Lower leg skin (tissue), 4 donors: Measurements from ENCODE around the gene PLEKHM1. TPM values are rescaled to one million over a fixed set of nuclear protein-coding genes. Genes with fewer than 3 reads are reported as not detected.
"Not testable (repeated sequence)": the region's sequence is repeated elsewhere in the genome, so short reads cannot be mapped to it uniquely, and the experiment has no call there.

Experiments
- DNase-seq, 2 donors: peaks; one replicate each; pipeline ENCODE4 v3.0.0-alpha.2; 2019; ENCODE audit warnings: low spot score in 2 of 2
- H3K4me3 ChIP-seq: fragments of 200-600 bp; sonication (generic); 2 replicates; pipeline ENCODE4 v1.5.1; 2017; ENCODE audit warnings: mild to moderate bottlenecking, low read depth; ENCODE audit not compliant: poor library complexity, severe bottlenecking
- WGBS, 2 donors: methylation state at CpG; one replicate each; pipeline ENCODE4 v1.1.5; 2018; 5-methylcytosine and 5-hydroxymethylcytosine counted together
- intact Hi-C: fragments of 100-400 bp; cut with DNase I; formaldehyde crosslinking; loops from one replicate; pipeline ENCODE4 v1.15.0; 2023; ENCODE audit warnings: low total_unique reads
- total RNA-seq, 4 donors: library from RNA; depleted of rRNA; stranded (reverse); fragments of >200 nt; gene quantifications; one replicate each; pipeline ENCODE4 v1.1.0, GENCODE V29; 2016

The PLEKHM1 gene
- total RNA-seq, 4 donors from 2014 or later, result 66.7 to 199 (median 130) TPM

DNA sequence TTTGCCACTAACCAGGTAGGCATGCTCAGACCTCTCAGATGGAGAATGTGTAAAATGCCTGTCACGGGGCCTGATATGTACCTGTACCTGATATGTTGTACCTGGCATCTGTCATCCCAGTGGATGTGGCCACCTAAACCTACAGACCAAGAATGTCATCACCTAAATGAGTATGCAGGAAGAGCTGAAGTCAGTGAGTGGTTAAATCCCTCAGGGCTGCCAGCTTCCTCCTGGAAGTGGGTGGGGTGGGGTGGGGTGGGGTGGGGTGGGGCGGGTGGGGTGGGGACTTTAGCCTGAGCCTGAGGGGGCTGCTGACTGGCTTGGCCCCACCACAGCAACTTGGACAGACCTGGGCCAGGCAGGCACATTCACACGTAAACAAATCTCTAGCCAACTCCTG is 7.3 kb downstream of the PLEKHM1 start:
- H3K4me3 ChIP-seq, DNase-seq, intact Hi-C loops: not testable (repeated sequence)
- WGBS, 2 donors, result 29 to 30% methylated on average over 3 of the region's 3 CpGs

DNA sequence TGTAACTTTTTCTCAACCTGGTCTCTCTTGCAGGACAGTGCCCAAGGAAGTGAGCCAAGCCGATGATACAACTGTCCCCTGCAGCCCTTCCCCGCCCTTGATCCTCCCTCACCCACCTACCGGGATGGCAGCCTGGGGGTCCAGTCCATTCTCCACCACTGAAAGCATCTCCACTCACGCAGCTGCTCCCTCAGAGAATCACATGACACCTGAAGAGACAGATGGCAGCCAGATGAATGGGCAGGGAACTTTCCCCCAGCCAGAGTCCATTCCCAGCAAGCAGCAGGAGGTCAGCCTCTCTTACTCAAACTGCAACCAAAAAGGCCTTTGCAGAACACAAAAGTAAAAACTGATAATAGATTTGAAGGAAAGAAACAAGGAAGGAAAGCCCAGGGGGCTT is 8.2 kb downstream of the PLEKHM1 start:
- 86% methylated on average over 4 of the region's 4 CpGs; no CpG with 5 or more reads in 1 of the 2 donors for WGBS, 2 donors

DNA sequence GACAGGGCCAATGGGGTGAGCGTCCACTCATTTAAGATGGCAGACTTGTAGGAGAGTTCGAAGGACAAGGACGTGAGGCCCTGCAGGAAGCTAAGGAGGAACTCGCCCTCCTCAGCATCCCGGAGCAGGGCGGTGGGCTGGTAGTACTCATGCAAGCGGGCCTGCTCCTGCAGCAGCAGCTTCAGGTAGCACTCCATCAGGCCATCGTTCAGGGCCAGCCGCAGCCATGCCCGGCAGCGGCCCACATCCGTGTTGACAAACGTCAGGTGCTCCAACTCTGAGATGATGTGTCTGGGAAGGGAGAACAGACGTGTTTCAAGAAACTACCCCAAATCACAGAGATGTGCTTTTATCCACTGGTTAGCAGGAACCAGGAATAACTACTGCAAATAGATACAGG is 15.1 kb downstream of the PLEKHM1 start:
- intact Hi-C loops, H3K4me3 ChIP-seq, DNase-seq: not testable (repeated sequence)
- 91 to 96% methylated on average over 14 of the region's 14 CpGs for WGBS, 2 donors

More for the DNA sequence above, 8.2 kb downstream of the PLEKHM1 start:
- H3K4me3 ChIP-seq, intact Hi-C loops, DNase-seq: not testable (repeated sequence)

DNA sequence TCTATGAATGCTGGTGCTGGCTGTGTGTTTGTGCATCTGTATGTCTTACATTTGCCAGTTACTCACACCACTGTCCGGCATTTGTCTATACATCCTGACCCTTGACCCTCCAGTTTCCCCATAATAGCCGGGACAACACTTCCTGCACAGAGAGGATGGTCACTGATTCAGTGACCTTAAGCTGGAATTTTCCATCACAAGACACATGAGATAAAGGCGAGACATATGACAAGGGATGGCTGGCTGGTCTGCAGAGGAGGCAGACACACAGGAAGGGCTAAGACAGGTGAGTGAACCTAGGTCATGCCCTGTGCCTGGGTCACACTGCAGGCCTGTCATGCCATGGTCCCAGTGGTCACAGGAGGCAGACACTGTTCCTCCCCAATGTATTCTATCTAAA is 18.3 kb downstream of the PLEKHM1 start:
- H3K4me3 ChIP-seq, intact Hi-C loops: not testable (repeated sequence)
- 70 to 91% methylated on average over 3 of the region's 3 CpGs for WGBS, 2 donors

DNA sequence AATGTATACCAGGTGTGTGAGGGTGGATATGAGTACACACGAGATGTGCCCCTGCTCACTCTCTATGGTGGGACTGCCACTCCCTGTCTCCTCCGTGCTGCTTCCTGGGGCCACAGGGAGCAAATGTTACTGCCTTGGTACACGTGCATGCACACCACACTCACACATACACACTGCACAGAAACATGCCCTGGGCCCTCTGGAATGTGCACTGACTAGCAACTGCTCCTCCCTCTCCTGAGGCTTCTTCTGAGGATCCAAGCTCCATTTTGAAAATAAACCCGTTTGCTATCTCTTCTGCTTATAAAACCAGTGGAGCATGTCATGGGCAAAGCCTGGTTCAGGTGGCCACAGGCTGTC is 21.3 kb downstream of the PLEKHM1 start:
- intact Hi-C loops, H3K4me3 ChIP-seq: not testable (repeated sequence)
- DNase-seq, result peak in 1 of 2 donors; percentile 8
- WGBS, 2 donors, result 33 to 40% methylated on average over 4 of the region's 4 CpGs

More for the DNA sequence above, 18.3 kb downstream of the PLEKHM1 start:
- DNase-seq, result peak in 1 of 2 donors; percentile 5

DNA sequence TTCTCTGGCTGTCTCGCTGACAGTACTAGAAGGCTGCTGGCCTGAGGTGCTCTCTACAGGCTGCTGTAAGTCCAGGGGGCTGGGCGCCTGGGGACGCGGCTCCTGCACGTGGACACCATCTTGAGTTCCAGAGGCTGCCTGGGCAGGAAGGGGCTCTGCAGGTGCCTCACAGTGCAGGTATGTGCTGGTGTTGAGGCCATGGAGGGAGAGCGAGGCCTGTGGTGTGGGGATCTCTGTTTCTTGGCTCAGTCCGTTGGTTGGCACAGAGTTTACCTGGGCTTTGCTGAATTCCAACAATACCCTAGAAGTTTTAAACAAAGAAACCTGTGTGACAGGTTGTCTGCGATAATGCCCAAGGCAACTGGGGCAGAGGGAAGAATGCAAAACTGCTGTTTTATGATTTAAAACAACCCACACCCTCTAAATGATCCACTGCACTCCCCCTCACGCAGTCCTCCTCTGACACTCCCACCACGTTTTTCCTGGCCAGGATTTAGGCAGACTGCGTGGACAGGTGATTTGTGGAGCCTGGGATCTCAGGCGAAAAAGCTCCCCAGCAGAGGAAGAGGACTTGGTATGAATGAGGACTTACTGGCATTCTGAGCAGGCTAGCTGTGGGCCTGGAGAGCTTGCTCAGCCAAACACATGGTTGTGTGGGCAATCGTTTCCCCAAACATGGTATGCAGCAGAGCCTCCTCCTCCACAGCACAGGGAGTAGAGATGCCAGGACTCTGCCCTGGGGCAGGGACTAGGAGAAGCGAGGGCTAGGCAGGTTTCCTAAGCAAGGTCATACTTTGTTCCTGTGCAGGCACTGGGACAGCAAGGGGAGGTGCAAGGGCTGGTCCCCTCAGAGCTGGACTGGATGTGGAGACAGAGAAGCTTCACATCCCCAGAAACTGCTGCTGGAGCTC is 22.0 kb downstream of the PLEKHM1 start:
- H3K4me3 ChIP-seq, intact Hi-C loops: not testable (repeated sequence)
- WGBS, 2 donors, result 53 to 62% methylated on average over 8 to 9 of the region's 14 CpGs
- DNase-seq, result peak in 1 of 2 donors; percentile 82

DNA sequence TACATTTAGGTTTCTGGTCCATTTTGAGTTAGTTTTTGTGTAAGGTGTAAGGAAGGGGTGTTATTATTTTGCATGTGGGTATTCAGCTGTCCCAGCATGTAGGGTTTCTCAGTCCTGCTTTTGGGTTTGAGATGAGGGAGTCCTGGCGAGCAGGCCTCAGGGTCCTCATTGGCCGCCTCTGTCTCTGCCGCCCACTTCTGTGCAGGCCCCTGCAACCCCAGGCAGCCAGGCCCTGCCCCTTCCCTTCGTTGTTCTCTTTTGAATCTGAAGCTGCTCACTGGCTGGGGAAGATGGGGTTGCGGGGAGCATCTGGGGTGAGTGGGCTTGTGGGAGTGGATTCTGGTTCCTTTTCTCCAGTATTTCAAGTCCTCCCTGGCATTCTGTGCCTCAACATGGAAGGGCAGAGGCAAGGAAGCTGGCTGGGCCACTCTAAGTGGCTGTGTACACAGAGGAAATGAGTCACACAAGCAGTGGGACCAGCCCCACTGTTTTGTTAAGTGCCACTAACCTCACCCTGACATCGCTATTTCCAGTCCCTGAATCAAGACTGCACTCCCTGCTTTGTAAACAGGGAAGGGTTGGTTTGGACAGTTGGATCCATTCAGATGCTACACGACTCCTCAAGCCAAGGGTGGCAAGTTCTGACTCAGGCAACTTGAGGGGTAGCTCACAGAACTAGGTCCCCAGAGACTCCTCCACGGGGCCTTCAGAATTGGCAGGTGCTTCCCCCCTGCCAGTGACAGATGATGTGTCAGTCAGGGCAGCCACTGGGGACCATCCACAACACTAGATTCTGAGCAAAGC is 28.8 kb downstream of the PLEKHM1 start:
- DNase-seq, result peak in 1 of 2 donors; percentile 78
- 48 to 69% methylated on average over 7 to 8 of the region's 8 CpGs for WGBS, 2 donors
- intact Hi-C loops, H3K4me3 ChIP-seq: not testable (repeated sequence)

DNA sequence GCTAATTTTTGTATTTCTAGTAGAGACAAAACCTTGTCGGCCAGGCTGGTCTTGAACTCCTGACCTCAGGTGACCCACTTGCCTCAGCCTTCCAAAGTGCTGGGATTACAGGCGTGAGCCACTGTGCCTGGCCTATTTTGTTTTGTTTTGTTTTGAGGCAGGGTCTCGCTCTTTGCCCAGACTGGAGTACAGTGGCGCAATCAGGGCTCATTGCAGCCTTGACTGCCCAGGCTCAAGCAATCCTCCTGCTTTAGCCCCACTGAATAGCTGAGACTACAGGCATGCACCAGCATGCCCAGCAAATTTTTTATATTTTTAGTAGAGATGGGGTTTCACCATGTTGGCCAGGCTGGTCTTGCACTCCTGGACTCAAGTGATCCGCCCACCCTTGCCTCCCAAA is 30.1 kb downstream of the PLEKHM1 start:
- H3K4me3 ChIP-seq, intact Hi-C loops: not testable (repeated sequence)
- DNase-seq, result peak in 1 of 2 donors; percentile 25
- WGBS, 2 donors, result 96 to 99% methylated on average over 5 of the region's 5 CpGs

DNA sequence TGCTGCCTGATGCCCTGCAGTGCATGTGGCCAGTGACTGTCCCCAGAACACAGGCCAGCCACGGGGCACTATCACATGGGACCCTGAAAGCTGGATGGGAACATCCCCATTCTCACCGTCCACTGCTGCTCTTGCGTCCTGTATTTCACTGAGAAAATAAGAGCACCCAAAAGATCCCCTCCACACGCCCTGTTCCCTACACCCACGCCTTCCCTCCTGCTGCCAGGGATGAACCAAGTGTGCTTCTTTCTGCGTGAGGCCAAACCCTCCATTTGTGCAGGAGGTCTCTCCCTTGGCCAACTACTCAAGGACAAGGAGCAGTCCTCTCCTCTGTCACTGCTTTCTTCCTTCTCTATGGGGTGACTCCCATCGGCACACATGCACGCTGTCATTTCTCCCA is 36.2 kb downstream of the PLEKHM1 start:
- intact Hi-C loops, H3K4me3 ChIP-seq, DNase-seq: not testable (repeated sequence)
- 88 to 93% methylated on average over 7 of the region's 8 CpGs for WGBS, 2 donors

DNA sequence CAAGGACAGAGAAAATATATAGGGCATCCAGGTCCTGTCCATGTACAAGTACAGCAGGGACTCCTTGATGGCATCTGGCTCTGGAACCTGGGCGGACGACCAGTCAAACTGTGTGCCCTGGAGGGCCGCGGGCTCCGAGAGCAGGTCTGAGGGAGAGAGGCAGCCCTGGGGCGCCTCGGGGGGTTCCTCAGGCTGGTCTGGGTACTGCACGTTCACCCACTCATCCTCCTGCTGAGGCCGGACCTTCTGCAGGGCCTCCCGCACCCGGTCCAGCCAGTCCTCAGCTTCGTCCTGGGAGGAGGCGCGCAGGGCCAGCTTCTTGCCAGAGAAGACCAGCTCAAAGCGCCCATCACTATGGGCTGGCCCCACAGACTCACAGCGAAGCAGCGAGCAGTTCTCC is 36.8 kb downstream of the PLEKHM1 start:
- WGBS, 2 donors, result 79 to 92% methylated on average over 7 to 14 of the region's 17 CpGs
- DNase-seq, H3K4me3 ChIP-seq, intact Hi-C loops: not testable (repeated sequence)

DNA sequence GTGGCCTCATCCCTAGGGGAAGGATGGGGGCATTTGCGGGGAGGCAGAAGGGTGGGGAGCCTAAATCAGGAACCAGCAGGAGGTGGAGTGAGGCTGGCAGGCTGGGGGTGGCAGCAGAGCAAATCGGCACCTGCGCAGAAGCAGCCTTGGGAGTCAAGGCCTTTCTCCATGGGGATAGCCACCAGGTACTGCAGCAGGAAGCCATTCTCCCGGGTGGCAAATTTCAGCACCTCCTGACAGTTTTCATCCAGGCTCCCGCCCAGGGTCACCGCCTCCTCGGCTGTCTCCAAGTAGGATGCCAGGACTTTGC is 37.3 kb downstream of the PLEKHM1 start:
- intact Hi-C loops, DNase-seq, H3K4me3 ChIP-seq: not testable (repeated sequence)
- 71 to 80% methylated on average over 1 to 2 of the region's 7 CpGs for WGBS, 2 donors

DNA sequence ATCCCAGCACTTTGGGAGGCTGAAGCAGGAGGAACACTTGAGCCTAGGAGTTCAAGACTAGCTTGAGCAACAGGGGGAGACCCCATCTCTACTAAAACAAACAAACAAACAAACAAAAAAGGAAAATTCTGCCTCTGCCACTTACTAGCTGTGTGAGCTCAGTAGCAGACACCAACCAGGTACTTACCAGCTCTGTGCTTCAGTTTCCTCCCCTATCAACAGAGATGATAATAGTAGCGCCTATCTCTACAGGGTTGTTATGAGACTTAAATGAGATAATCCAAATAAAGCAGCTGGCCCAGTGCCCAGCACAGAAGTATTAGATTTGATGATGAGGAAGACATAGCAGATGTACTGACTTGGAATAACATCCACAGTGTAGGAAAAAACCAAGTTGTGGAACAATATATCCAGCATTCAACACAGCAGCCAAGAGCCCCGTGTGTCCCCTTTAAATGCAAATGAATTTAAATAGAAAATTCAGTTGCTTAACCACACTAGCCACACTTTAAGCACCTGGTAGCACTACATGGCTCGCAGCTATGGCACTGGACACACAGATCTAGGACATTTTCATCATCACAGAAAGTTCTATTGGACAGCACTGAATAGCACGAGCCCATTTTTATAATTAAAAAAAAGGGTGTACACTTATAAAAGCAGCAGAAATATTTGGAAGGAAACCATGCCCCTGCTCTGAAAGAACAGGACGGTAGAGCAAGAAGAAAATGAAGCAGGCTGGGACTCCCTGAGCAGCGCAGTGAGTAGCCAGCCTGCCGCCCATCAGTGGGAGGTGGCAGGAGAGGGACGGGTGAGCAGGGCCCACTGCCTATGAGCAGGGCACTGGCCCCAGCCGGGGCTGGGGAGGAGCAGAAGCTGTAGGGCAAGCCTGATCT is 37.9 kb downstream of the PLEKHM1 start:
- intact Hi-C loops, DNase-seq, H3K4me3 ChIP-seq: not testable (repeated sequence)
- 62 to 70% methylated on average over 8 to 9 of the region's 9 CpGs for WGBS, 2 donors

DNA sequence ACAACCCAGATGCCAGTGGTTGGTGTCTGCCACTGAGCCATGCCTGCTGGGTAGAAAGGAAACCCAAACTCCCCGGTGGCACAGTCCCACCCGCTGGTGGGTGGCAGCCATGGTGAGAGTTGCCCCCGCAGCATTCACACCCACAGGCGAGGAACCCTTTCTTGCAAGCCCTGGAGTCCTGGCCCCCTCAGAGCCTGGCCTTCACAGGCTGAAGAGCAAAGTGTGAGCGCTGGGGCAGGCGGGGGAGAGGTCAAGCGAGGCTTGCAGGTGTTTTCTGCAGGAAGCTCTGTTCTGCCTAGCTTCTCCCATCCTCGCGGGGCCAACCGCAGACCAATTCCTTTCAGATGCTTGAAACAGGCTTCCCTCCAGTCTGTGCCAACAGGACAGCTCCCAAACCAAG is 38.9 kb downstream of the PLEKHM1 start:
- intact Hi-C loops, DNase-seq, H3K4me3 ChIP-seq: not testable (repeated sequence)
- 81 to 89% methylated on average over 3 to 5 of the region's 10 CpGs for WGBS, 2 donors
